T-helper 9 cell (primary cell): ENCODE measurements around the gene TTC14.

ENCODE experiments used
- DNase-seq: peaks from one replicate; pipeline ENCODE4 v3.0.0-alpha.2; 2020

Gene TTC14

GRCh38 chr3:180631317-180631716, 29.4 kb downstream of the TTC14 start:
- DNase-seq = no peak

DNA sequence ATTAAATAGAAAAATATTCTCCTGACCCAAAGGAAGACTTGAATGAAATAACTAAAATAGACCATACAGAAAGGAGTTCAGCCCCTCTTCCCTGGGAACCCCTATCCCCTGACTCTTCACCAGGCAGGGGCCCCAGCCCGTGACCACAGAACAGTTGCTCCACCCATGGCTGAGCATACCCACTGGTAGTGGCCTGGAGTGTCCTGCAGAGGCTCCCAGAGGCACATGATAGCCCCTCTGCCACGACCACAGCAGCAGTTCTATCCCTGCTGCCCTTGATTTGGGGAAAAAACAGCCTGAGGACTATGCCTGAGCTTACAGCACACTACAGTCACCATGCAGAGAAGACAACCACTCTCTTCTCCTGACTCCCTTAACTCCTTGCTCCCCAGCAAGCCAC, 31.8 kb downstream of the TTC14 start:
- no peak for DNase-seq

GRCh38 chr3:180640987-180641386, 39.0 kb downstream of the TTC14 start:
- no peak for DNase-seq

- DNase-seq = no peak
These were observed 44.3 kb downstream of the TTC14 start for GRCh38 chr3:180646187-180646790.

DNA sequence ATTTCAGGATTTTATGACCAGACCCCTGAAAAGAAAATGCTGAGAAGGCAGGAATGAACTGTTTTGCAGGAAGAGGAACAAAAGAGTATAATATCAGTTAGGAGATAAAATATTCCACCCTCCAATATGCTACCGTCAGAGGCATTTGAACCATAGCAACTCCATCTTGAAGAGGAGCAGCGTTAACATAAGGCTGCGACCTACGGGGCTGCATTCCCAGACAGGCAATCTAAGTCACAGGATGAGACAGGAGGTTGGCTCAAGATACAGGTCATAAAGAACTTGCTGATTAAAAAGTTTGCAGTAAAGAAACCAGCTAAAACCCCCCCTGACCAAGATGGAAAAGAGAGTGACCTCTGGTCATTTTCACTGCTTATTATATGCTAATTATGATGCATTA, 54.4 kb downstream of the TTC14 start:
- DNase-seq = no peak

- no peak for DNase-seq
These were observed 55.1 kb downstream of the TTC14 start for GRCh38 chr3:180657094-180657493.
